Epithelial cell of umbilical artery (primary cell): ENCODE measurements around the gene RNF113A. TPM values are rescaled to one million over a fixed set of nuclear protein-coding genes. Genes with fewer than 3 reads are reported as not detected.

Experiments used
- total RNA-seq: library from RNA; depleted of rRNA; stranded (reverse); fragments of >200 nt; gene quantifications from 2 replicates; pipeline ENCODE4 v1.2.3, GENCODE V29; 2014

Gene RNF113A
- total RNA-seq, result 15.0 and 17.5 TPM in 2 replicates

DNA sequence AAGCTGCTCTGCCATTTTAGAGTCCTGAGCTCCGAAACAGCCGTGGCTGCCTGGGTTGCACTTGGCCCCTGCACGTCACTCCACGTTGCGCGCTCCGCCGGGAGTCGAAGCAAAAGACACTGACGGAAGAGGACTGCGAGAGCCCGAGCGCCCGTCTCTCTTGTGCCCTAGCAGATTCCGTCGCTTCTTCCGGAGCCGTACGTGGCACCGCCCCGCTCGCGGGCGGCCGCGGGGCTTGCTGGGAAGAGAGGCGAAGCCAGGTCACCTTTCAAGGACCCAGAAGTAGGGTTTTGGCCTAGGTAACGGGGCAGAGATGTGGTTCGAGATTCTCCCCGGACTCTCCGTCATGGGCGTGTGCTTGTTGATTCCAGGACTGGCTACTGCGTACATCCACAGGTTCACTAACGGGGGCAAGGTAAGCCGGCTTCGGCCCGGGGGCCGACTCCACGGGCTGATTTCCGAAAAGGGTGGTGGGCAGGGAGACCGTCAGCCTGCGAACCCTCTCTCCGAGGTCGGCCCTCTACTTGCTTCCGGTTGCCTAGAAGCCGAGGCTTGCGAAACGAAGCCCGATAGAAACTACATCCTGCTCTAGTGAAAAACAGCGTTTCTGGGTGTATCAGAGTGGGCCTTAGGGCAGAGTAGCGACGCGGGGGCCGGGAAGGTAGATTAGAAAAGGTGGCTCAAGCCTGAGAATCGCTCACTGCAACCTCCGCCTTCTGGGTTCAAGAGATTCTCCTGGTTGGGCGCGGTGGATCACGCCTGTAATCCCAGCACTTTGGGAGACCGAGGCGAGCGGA, at the start of gene RNF113A, which contains the start of gene NDUFA1:
TSS of gene RNF113A (minus strand) at position 135 of the 797 bp plus-strand sequence. CDS start at position 15, 120 bp downstream.
TSS of gene NDUFA1 (plus strand) at position 234 of the 797 bp plus-strand sequence. CDS start at position 314, 80 bp downstream.

DNA sequence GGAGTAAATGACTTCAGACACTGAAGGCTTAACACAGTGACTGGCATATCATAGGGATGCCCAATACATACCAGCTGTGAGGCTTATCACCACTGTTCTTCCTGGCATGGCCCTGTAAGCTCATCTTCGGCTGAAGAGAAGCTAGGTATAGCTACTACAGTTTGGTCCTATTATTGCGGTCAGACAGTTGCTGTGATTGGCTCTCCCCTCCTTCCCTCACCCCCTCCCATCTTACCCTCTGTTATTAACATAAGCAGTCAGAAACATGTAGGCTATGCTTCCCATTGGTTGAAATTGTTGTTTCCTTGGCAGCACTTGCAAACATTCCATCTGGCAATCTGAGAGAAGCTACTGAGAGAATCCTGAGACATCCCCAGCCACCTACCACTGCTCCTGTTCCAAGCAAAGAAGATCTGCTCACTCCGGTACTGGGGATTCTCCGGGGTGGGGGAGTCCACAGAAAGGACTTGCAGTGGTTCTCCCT, 24.4 kb upstream of the RNF113A start, which contains the start of gene AKAP14:
TSS of gene AKAP14 (plus strand) at position 51 of the 484 bp plus-strand sequence. CDS start 7,331 bp downstream, outside the sequence.

DNA sequence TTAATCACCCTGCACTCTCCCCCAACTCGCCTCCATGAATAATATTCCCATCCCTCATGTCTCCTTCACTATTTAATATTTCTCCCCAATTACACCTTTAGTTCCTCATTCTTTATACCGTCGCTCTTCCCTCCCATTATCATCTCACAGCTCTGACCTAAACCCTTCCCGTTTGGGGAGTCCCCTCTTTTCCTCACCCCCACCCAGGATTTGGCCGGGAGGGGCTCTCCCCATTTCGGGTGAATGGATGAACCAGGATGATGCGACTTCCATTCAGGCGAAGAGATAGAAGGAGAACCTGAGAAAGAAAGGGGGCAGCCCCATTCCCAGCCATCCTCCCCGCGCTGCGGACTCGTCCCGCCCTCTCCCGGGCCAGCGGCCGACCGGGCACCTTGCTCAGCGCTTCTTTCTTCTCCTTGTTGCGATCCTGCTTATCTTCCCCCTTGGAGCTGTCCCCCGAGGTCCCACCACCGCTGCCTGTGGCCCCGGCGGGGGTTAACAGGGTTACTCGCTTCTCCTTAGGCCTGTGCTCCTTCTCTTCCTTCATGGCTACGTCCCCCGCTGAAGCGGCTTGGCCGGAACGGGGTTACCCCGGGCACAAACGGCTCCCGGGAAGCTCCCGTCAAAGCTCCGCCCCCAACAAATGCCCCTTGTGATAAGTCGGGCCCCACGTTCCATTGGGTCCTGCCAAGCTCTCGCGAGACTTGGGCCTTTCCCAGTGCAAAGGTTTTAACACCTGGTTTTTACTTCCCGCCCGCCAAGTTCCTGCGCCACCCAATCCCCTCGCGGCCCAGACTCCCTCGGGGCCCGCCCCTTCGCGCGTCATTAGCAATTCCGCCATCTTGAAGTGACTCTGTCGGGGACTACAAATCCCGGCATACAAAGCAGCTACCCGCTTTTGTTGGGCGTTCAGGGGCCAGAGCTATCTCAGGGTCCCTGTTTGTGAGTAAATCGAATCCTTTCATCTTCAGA, 18.9 kb downstream of the RNF113A start, which contains the start of gene UPF3B:
TSS of gene UPF3B (minus strand) at position 582 of the 972 bp plus-strand sequence. CDS start at position 547, 35 bp downstream.

Other genes with a start within 250 kb of the RNF113A start
- gene SEPTIN6, start 178.6 kb downstream of the RNF113A start, total RNA-seq, result 24.9 and 27.6 TPM in 2 replicates
- not detected in 2 replicates for gene SOWAHD, start 113.1 kb downstream of the RNF113A start, total RNA-seq
- 4,155 and 8,859 TPM in 2 replicates for gene RPL39, start 80.1 kb downstream of the RNF113A start, total RNA-seq
- 1.6 and 2.1 TPM in 2 replicates for gene UPF3B, start 18.8 kb downstream of the RNF113A start, total RNA-seq
- 65.2 and 101 TPM in 2 replicates for gene NDUFA1, start 99 bp upstream of the RNF113A start, total RNA-seq
- not detected in 2 replicates for gene AKAP14, start 24.2 kb upstream of the RNF113A start, total RNA-seq
- 3.0 and 4.2 TPM in 2 replicates for gene NKAP, start 72.0 kb upstream of the RNF113A start, total RNA-seq
- not detected in 2 replicates for gene RHOXF2B, start 206.0 kb upstream of the RNF113A start, total RNA-seq
- not detected in 2 replicates for gene RHOXF1, start 244.2 kb upstream of the RNF113A start, total RNA-seq